Measurements from ENCODE around the gene MB. TPM values are rescaled to one million over a fixed set of nuclear protein-coding genes. Genes with fewer than 3 reads are reported as not detected.
"Not testable (repeated sequence)": the region's sequence is repeated elsewhere in the genome, so short reads cannot be mapped to it uniquely, and the experiment has no call there.

MB gene
- total RNA-seq, 1 donor from 2014 or later, result 5.3 TPM

DNA sequence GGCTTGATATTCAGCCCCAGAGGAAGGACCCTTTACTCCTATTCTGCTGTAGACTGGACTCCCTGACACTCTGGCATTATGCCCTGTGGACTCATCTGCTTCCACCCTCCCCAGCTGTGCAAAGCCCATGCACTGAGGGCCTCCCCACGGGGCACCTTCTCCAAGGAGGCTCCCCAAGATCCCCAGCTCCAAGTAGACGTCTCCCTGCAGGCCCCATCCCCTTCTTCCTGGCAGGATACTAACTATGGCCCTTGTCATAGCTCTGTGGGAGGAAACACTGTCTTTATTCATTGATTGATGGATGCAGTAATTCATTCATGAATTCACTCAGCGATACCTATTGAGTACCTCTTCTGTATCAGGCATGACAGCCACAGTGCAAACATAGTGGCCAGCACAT is 15.8 kb upstream of the MB start:
- H3K4me1 Mint-ChIP-seq (ENCODE audit: low read depth), result peaks cover 48% of the 10 kb centered on the region
- no peak overlapping the region for H3K4me3 Mint-ChIP-seq
- H3K9me3 Mint-ChIP-seq, result peaks cover 4% of the 10 kb centered on the region
- no peaks in the 10 kb centered on the region for H3K27me3 Mint-ChIP-seq (ENCODE audit: insufficient read depth)
- peaks cover 4% of the 10 kb centered on the region for H3K36me3 Mint-ChIP-seq (ENCODE audit: low read depth)
- no peak for DNase-seq (ENCODE audit: low spot score)
- H3K27ac Mint-ChIP-seq, result no peak overlapping the region
- intact Hi-C loops (cut with micrococcal nuclease), result loop anchor here (5.0 kb wide), 1 partner anchor 64 kb away; no protein-coding TSS in a partner anchor

DNA sequence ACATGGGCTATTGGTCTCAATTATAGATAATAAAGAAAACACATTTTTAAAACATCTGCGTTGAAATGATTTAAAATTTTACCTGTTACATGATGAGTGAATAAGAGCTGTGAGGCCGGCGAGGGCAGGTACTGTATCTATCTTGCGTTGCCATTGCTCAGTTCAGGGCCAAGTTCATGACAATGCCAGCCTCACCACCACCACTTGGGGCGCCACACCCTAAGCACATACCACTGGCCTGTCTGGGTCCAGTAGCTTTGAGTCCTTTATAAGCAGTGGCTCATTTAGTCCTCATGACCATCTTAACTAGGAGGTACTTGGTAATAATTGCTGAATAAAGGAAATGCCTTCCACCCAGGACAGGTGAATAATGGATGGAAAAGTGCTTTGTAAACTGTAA is 14.5 kb upstream of the MB start:
- intact Hi-C loops (cut with micrococcal nuclease), result loop anchor here (1.0 to 5.0 kb wide), 2 partner anchors 17 to 66 kb away; partner anchors contain the start of gene APOL6
- DNase-seq (ENCODE audit: low spot score), result no peak
- peaks cover 56% of the 10 kb centered on the region for H3K4me1 Mint-ChIP-seq (ENCODE audit: low read depth)
- peaks cover 4% of the 10 kb centered on the region for H3K36me3 Mint-ChIP-seq (ENCODE audit: low read depth)
- H3K27ac Mint-ChIP-seq, result peak overlapping the region; percentile 40
- peaks cover 4% of the 10 kb centered on the region for H3K9me3 Mint-ChIP-seq
- H3K27me3 Mint-ChIP-seq (ENCODE audit: insufficient read depth), result no peaks in the 10 kb centered on the region
- no peak overlapping the region for H3K4me3 Mint-ChIP-seq

GRCh38 chr22:35630891-35631290 is 13.8 kb upstream of the MB start:
- intact Hi-C loops (cut with micrococcal nuclease), result loop anchor here (1.0 to 5.0 kb wide), 3 partner anchors 17 to 66 kb away; partner anchors contain the start of gene APOL6
- Mint-ChIP-seq H3K27me3 (ENCODE audit: insufficient read depth) (no peaks in the 10 kb centered on the region), H3K4me3 (no peak overlapping the region), H3K27ac (no peak overlapping the region), H3K9me3 (peaks cover 4% of the 10 kb centered on the region), H3K4me1 (ENCODE audit: low read depth) (peaks cover 56% of the 10 kb centered on the region), H3K36me3 (ENCODE audit: low read depth) (peaks cover 4% of the 10 kb centered on the region)
- DNase-seq (ENCODE audit: low spot score), result no peak

- H3K4me1 Mint-ChIP-seq (ENCODE audit: low read depth), result peaks cover 56% of the 10 kb centered on the region
- H3K27me3 Mint-ChIP-seq (ENCODE audit: insufficient read depth), result no peaks in the 10 kb centered on the region
- H3K27ac Mint-ChIP-seq, result peak overlapping the region; percentile 27
- DNase-seq (ENCODE audit: low spot score), result no peak
- peaks cover 4% of the 10 kb centered on the region for H3K36me3 Mint-ChIP-seq (ENCODE audit: low read depth)
- intact Hi-C loops (cut with micrococcal nuclease), result loop anchor here (1.0 to 5.0 kb wide), 2 partner anchors 49 to 67 kb away; no protein-coding TSS in a partner anchor
- H3K4me3 Mint-ChIP-seq, result no peak overlapping the region
- peaks cover 4% of the 10 kb centered on the region for H3K9me3 Mint-ChIP-seq
Observed at GRCh38 chr22:35630387-35630793, 13.3 kb upstream of the MB start.

GRCh38 chr22:35629406-35630216 is 12.5 kb upstream of the MB start:
- intact Hi-C loops (cut with micrococcal nuclease), result loop anchor here (1.0 to 10.0 kb wide), 4 partner anchors 50 to 395 kb away; partner anchors contain the start of gene RBFOX2
- Mint-ChIP-seq H3K9me3 (peaks cover 4% of the 10 kb centered on the region), H3K4me3 (peak overlapping the region; percentile 27), H3K27ac (peak overlapping the region; percentile 94), H3K4me1 (ENCODE audit: low read depth) (peaks cover 48% of the 10 kb centered on the region), H3K27me3 (ENCODE audit: insufficient read depth) (no peaks in the 10 kb centered on the region), H3K36me3 (ENCODE audit: low read depth) (peaks cover 4% of the 10 kb centered on the region)
- DNase-seq (ENCODE audit: low spot score), result peak; percentile 53

GRCh38 chr22:35628732-35629131 is 11.6 kb upstream of the MB start:
- Mint-ChIP-seq H3K4me3 (no peak overlapping the region), H3K27me3 (ENCODE audit: insufficient read depth) (peaks cover 1% of the 10 kb centered on the region), H3K36me3 (ENCODE audit: low read depth) (peaks cover 4% of the 10 kb centered on the region), H3K27ac (no peak overlapping the region), H3K4me1 (ENCODE audit: low read depth) (peaks cover 41% of the 10 kb centered on the region), H3K9me3 (peaks cover 4% of the 10 kb centered on the region)
- DNase-seq (ENCODE audit: low spot score), result no peak
- intact Hi-C loops (cut with micrococcal nuclease), result loop anchor here (5.0 to 10.0 kb wide), 2 partner anchors 214 to 396 kb away; partner anchors contain the start of gene RBFOX2

DNA sequence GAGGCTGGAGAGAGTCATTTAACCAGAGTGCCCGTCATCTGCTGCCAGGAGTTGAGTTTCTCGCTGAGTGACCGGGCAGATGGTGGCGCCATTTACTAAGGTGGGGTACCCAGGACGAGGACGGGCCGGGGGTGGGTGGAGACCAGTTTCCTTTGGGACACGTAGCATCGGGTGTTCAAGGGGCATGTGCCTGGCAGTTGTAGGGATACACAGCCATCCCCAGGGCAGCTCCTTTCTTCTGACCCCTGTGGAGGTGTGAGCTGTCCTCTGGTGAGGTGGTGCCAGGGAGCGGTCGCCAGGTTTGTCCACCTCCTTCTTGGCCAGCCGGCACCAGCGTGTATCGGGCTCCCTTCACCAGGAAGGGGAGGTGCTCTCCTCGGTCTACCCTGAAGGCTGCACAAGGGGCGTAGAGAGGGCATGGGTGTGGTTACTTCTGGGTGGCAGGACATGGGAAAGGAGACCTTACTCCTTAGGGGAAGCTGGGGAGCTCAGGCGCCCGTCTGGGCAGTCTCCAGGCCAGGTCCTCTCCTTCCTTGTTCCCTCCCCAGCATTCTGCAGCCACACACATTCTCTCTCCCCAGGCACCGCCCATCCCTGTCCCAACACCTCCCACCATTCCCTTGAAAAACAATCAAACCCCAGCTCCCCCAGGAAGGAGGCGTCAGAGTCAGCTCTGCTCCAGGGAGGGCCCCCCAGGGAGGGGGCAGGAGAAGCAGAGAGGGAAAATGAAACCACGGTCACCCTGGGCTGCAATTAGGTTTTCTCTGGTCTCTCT is 10.3 kb upstream of the MB start:
- Mint-ChIP-seq H3K27me3 (ENCODE audit: insufficient read depth) (peaks cover 1% of the 10 kb centered on the region), H3K4me1 (ENCODE audit: low read depth) (peaks cover 38% of the 10 kb centered on the region), H3K36me3 (ENCODE audit: low read depth) (peaks cover 4% of the 10 kb centered on the region), H3K27ac (peak overlapping the region; percentile 49), H3K4me3 (peak overlapping the region; percentile 82), H3K9me3 (peaks cover 4% of the 10 kb centered on the region)
- DNase-seq (ENCODE audit: low spot score), result peak; percentile 22
- intact Hi-C loops (cut with micrococcal nuclease), result loop anchor here (1.0 to 10.0 kb wide), 5 partner anchors 215 to 497 kb away; partner anchors contain the start of gene RBFOX2

DNA sequence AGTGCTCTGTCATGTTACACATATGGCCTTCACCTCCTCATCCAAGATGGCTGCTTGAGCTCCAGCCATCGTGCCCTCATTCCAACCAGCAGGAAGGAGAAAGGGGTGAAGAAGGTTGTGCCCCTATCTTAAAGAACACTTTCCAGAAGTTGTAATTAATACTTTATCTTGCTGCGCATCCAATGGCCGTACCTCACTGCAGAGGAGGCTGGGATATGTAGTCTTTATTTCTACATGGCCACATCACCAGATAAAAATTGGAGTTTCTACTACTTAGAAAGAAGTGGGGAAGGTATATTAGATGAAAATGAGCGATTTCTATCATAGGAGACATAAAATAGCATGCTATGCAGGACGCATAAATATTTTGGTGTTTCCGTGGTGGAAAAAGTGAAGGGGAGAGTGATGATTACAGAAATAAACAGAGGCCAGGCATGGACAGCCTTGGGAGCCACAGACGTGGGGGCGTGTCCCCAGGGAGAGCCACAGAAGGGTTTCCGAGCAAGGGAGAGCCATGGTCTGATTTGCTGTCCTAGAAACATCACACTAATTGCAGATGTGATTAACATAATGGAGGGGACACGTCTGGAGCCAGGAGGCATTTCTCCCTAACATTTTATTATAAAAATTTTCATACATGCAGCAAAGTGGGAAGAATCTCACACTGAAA is 8.8 kb upstream of the MB start:
- Mint-ChIP-seq H3K4me1 (ENCODE audit: low read depth) (peaks cover 33% of the 10 kb centered on the region), H3K36me3 (ENCODE audit: low read depth) (peaks cover 4% of the 10 kb centered on the region), H3K9me3 (peaks cover 4% of the 10 kb centered on the region), H3K27ac (no peak overlapping the region), H3K4me3 (no peak overlapping the region), H3K27me3 (ENCODE audit: insufficient read depth) (peaks cover 1% of the 10 kb centered on the region)
- no peak for DNase-seq (ENCODE audit: low spot score)
- intact Hi-C loops (cut with micrococcal nuclease), result loop anchor here (5.0 to 10.0 kb wide), 2 partner anchors 216 to 399 kb away; partner anchors contain the start of gene RBFOX2

GRCh38 chr22:35624547-35624946 is 7.4 kb upstream of the MB start:
- H3K4me1 Mint-ChIP-seq (ENCODE audit: low read depth), result peaks cover 22% of the 10 kb centered on the region
- intact Hi-C loops (cut with micrococcal nuclease), result loop anchor here (10.0 kb wide), 1 partner anchor 400 kb away; the partner anchor contains the start of gene RBFOX2
- peaks cover 2% of the 10 kb centered on the region for H3K36me3 Mint-ChIP-seq (ENCODE audit: low read depth)
- H3K4me3 Mint-ChIP-seq, result no peak overlapping the region
- peaks cover 1% of the 10 kb centered on the region for H3K27me3 Mint-ChIP-seq (ENCODE audit: insufficient read depth)
- peaks cover 4% of the 10 kb centered on the region for H3K9me3 Mint-ChIP-seq
- DNase-seq (ENCODE audit: low spot score), result no peak
- H3K27ac Mint-ChIP-seq, result no peak overlapping the region

GRCh38 chr22:35623885-35624284 is 6.8 kb upstream of the MB start:
- not testable (repeated sequence) for H3K9me3 Mint-ChIP-seq

DNA sequence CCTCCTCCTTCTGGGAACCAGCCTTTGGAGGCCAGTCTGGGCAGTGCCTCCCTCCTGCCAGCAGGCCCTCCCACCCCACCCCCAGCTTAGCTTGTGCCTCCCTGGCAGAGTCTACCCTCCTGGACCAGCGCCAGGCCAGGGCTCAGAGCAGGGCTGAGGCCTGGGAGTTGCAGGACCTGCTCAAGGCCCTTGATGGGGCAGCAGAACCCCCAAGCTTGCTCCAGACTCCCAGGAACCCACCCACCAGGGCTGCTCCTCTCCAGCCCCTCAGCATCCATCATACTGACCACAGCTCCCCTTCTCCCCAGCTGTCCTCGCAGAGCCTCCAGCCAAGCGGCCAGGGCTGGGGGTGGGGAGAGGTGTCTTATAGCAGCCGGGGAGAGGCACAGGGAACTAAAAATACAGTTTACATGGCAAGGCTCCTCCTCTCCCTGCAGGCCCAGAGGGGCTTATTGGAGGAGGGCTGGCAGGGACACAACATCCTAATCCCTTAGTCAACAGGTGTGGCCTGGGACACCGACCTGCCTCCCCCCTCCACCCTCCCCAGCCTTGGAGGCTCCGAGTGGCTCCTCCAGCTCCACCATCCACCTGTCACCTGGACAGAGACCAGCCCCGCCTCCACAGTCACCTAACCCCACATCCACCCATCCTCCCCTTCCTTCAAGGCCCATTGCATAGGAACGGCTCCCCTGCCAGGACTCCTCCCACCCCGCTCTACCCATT is 5.2 kb upstream of the MB start:
- peaks cover 9% of the 10 kb centered on the region for H3K4me1 Mint-ChIP-seq (ENCODE audit: low read depth)
- intact Hi-C loops (cut with micrococcal nuclease), result loop anchor here (10.0 kb wide), 1 partner anchor 402 kb away; the partner anchor contains the start of gene RBFOX2
- H3K4me3 Mint-ChIP-seq, result no peak overlapping the region
- H3K9me3 Mint-ChIP-seq, result no peaks in the 10 kb centered on the region
- no peak for DNase-seq (ENCODE audit: low spot score)
- H3K36me3 Mint-ChIP-seq (ENCODE audit: low read depth), result no peaks in the 10 kb centered on the region
- H3K27ac Mint-ChIP-seq, result no peak overlapping the region
- H3K27me3 Mint-ChIP-seq (ENCODE audit: insufficient read depth), result peaks cover 5% of the 10 kb centered on the region

More at GRCh38 chr22:35623885-35624284, 6.8 kb upstream of the MB start:
- not testable (repeated sequence) for DNase-seq (ENCODE audit: low spot score); H3K36me3 Mint-ChIP-seq (ENCODE audit: low read depth); H3K4me3 Mint-ChIP-seq; H3K27me3 Mint-ChIP-seq (ENCODE audit: insufficient read depth); H3K27ac Mint-ChIP-seq
- intact Hi-C loops (cut with micrococcal nuclease), result loop anchor here (1.0 to 10.0 kb wide), 5 partner anchors 41 to 500 kb away; partner anchors contain the start of gene RBFOX2
- H3K4me1 Mint-ChIP-seq (ENCODE audit: low read depth), result peaks cover 18% of the 10 kb centered on the region
